ENCODE measurements around the gene COX17. TPM values are rescaled to one million over a fixed set of nuclear protein-coding genes. Genes with fewer than 3 reads are reported as not detected.
A peak's percentile ranks its signal among the peaks of the same experiment; 100 is the strongest.

The COX17 gene
- total and polyA plus RNA-seq, 12 donors: 38.3 to 555 (median 104) TPM

GRCh38 chr3:119665954-119666559 lies 11.1 kb downstream of the COX17 start:
- 86 to 93% (median 91%) methylated on average over 6 of the region's 6 CpGs for whole genome bisulfite sequencing, 4 donors
- peaks cover 0 to 2% of the 10 kb centered on the region in 2 donors for H3K36me3 ChIP-seq (replicated peaks in 1 of 2)
- intact Hi-C loops (cut with DNase I): no loop called here
- no peaks in the 10 kb centered on the region for H3K9me3 ChIP-seq (replicated peaks in 1 of 3)
- peaks cover 31 to 37% of the 10 kb centered on the region in 2 donors for H3K4me1 ChIP-seq (replicated peaks in 1 of 2)
- no peak overlapping the region for H3K4me3 ChIP-seq
- TF ChIP-seq CTCF (IDR thresholded peaks at IDR 0.05) (no peak), POLR2A (IDR thresholded peaks at IDR 0.05) (no peak)
- no peak for DNase-seq
- no peaks in the 10 kb centered on the region for H3K27me3 ChIP-seq
- H3K27ac ChIP-seq: no peak overlapping the region

GRCh38 chr3:119664850-119665379 lies 12.3 kb downstream of the COX17 start:
- TF ChIP-seq CTCF (IDR thresholded peaks at IDR 0.05): no peak
- intact Hi-C loops (cut with DNase I): no loop called here

GRCh38 chr3:119664370-119664769 lies 12.8 kb downstream of the COX17 start:
- TF ChIP-seq POLR2A (IDR thresholded peaks at IDR 0.05) (no peak), CTCF (IDR thresholded peaks at IDR 0.05) (no peak)

More at GRCh38 chr3:119664850-119665379, 12.3 kb downstream of the COX17 start:
- WGBS, 4 donors: 80 to 94% (median 94%) methylated on average over 4 of the region's 4 CpGs
- H3K4me1 ChIP-seq (replicated peaks in 1 of 2): peaks cover 29 to 36% of the 10 kb centered on the region in 2 donors
- DNase-seq: no peak
- H3K27ac ChIP-seq: no peak overlapping the region
- H3K36me3 ChIP-seq (replicated peaks in 1 of 2): no peaks in the 10 kb centered on the region
- no peaks in the 10 kb centered on the region for H3K27me3 ChIP-seq
- no peak overlapping the region for H3K4me3 ChIP-seq
- H3K9me3 ChIP-seq (replicated peaks in 1 of 3): no peaks in the 10 kb centered on the region

GRCh38 chr3:119663885-119664284 lies 13.3 kb downstream of the COX17 start:
- H3K4me3 ChIP-seq: no peak overlapping the region
- intact Hi-C loops (cut with DNase I): no loop called here
- DNase-seq: no peak
- 72 to 78% (median 74%) methylated on average over 2 of the region's 2 CpGs for WGBS, 4 donors
- H3K4me1 ChIP-seq (replicated peaks in 1 of 2): peaks cover 22 to 29% of the 10 kb centered on the region in 2 donors
- H3K27ac ChIP-seq: peak overlapping the region in 2 of 5 donors; percentile 46 to 51
- no peaks in the 10 kb centered on the region for H3K27me3 ChIP-seq
- H3K36me3 ChIP-seq (replicated peaks in 1 of 2): no peaks in the 10 kb centered on the region
- H3K9me3 ChIP-seq (replicated peaks in 1 of 3): no peaks in the 10 kb centered on the region
- TF ChIP-seq POLR2A (IDR thresholded peaks at IDR 0.05) (no peak), CTCF (IDR thresholded peaks at IDR 0.05) (no peak)

More at GRCh38 chr3:119664370-119664769, 12.8 kb downstream of the COX17 start:
- Histone ChIP-seq H3K4me1 (replicated peaks in 1 of 2) (peaks cover 23 to 31% of the 10 kb centered on the region in 2 donors), H3K4me3 (no peak overlapping the region), H3K36me3 (replicated peaks in 1 of 2) (no peaks in the 10 kb centered on the region), H3K27ac (peak overlapping the region in 3 of 5 donors; percentile 21 to 46 (median 24)), H3K27me3 (no peaks in the 10 kb centered on the region), H3K9me3 (replicated peaks in 1 of 3) (no peaks in the 10 kb centered on the region)
- DNase-seq: no peak
- 82 to 86% (median 85%) methylated on average over 4 of the region's 4 CpGs for WGBS, 4 donors
- intact Hi-C loops (cut with DNase I): no loop called here

Data from adrenal gland (tissue), 12 donors.